Measurements from ENCODE around the gene PRKG1.

The PRKG1 gene

DNA sequence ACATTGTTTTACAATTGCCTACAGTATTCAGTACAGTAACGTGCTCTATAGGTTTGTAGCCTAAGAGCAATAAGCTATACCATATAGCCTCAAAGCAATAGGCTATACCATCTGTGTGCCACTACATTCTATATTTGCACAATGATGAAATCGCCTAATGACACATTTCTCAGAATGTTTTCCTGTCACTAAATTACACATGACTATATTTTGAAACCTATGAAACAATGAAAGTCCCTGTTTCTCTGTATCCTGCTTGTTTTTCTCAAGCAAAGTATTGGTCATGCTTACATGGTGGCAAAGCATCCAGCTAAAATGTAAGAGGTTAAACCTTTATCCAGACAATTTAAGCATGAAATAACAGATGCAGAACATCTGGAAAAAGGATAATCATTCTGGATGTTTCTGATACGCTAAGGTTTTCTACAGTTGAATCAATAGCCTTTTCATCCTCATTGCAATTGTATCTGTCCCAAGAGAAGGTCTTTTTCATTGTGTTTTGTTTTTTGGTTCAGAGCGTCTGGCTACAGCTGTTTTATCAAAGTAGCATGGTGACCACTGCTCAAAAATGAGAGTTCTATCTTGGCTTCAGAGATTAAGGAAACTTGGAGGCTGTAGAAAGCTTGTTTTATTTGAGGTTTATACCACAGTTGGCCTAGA, 543.4 kb downstream of the PRKG1 start:
- no peak for DNase-seq

DNA sequence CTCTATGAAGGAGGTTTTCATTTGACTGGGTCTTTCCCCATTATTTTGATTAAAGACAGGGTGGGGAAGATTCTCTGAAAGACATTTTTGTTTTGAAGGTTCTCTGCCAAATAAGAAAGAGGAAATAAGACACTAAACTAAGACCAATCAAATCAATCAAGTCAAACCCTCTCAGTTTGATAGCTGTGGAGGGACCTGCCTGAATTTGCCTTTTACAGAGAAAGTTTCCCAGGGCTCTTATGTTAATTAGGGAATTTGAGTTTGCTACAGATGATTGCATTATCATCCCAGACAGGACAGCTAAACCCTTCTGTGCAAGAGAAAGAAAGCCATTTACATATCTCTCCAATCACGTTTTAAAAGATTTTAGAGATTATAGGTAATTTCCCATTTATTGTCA, 545.1 kb downstream of the PRKG1 start:
- DNase-seq = no peak

DNA sequence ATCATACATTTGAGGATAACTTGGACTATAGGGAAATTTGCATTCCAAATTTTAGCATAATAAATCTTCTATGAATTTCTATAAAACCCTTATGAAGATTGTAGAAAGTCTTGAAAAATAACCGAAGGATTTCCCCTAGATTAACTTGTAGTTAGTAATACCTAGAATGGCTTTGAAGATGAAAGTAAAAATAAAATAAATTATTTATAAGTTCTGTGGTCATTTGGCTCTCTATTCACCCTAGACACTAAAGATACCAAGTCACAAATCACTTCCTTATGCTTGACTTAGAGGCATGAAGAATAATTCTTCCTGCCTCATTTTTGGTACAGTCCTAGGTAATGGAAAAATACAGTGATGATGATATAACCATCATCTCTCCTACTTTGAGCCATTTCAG, 545.8 kb downstream of the PRKG1 start:
- no peak for DNase-seq

DNA sequence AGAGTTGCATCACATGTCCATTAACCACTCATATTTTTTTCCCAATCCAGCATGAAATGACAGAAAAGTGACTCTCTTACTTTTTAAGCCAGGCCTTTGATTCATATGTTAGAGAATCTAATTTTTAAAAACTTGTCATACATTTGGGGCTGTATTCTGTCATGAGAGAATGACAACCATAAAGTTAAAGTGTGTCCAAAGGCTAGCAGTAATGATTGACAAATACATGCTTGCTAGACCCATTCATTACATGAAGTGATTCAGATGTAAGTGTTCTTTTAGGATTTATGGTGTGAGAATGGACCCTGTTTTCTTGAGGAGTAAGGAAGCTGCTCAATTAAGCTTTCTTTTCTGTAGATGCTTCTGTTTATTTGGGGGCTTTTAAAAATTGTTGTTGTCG, 549.7 kb downstream of the PRKG1 start:
- DNase-seq = no peak

DNA sequence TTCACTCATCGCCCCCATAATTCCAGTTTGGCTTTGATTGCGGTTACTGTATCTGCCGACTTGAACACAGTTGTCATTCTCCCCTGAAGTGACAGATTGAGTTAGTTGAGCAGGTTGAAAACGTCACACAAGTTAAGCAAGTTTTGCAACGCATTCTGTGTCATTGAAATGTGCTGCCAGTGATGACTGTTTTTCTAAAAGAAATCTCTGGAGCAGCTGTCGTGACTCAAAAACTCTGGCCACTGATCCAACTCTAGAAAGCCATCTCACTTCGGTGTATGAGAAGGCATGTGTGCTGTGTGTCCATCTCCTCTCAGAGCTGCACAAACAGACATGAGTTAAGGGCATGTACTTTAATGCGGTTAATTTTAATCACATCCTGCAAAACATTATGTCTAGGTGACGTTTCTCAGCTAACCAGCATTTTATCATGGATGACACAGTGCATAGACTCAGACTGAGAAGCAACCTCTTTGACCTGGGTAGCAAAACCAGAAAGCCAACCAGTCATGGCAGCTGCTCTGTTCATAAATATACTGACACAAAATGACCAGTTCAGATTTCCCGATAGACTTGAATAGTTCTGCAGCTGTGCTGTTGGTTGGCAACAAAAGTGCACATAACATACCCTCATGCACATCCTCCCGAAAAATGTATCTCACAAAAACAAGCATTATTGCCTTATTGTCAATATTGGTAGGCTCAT, 555.8 kb downstream of the PRKG1 start:
- no peak for DNase-seq

DNA sequence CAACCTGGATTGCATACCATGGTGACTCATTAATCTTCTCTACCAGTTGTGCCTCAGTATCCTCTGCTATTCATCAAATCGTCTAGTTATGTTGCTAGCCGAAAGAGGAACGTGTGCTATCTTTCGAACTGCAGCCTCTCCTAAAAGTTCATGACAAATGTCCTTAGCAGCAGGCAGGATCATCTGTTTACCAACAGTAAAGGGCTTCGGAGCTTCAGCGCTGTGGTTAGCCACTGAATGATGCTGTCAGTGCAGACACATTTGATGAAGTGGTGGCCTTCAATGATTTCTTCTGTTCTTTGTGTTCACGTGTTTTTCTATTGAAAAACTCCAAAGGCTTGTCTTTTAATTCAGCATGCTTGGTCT, 556.3 kb downstream of the PRKG1 start:
- no peak for DNase-seq

DNA sequence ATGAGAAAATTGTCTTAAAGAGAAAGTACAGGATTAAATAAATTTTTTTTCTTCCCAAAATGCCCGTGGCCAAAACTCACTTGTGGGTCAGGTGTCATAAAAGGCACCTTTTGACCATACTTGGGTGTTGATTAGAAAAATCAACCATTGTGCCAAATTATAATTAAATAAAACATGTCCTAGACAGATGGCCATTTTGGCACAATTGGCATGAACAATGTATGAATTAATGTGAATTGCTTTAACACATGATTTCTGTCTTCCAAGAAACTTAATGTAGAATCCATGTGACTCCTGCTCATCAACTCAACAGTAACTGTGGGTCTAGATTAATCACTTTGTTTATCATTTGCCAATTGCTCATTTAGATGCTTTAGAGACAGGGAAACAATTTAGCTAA, 561.1 kb downstream of the PRKG1 start:
- no peak for DNase-seq

DNA sequence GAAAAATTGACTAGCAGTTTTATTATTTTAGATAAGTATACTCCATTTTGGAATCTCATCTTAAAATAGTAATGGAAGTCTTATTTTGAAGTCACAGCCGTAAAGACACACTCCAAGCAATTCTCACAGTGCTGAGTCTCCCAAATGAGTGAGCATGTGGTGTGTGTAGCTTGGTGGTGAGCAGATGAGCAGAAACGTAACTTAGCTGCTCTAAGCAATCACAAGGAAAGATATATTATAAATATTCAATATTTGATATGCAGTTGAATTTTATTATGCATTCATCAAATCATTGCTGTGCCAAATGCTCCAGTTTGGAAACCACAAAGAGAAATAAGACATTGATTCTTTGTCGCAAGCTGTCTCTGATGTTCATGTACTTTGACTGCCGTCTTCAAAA, 563.9 kb downstream of the PRKG1 start:
- DNase-seq = no peak

DNA sequence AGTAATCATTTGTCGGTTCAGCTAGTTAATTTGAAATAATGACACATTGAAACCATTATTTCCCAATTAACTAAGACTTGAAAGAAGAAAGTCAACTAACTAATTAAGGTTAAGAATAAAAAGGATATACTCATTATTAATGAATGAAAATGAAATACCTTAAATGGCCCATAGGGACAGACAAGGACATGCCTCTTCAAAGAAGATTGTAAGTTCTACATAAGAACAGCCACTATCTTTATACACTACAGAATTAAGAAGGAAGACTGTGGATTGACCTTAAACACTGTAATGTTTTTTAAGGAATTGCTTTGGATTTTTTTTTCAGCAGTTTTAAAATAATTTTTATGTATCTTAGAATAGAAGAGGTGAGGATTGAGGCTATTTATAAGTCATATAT, 564.5 kb downstream of the PRKG1 start:
- DNase-seq = no peak

DNA sequence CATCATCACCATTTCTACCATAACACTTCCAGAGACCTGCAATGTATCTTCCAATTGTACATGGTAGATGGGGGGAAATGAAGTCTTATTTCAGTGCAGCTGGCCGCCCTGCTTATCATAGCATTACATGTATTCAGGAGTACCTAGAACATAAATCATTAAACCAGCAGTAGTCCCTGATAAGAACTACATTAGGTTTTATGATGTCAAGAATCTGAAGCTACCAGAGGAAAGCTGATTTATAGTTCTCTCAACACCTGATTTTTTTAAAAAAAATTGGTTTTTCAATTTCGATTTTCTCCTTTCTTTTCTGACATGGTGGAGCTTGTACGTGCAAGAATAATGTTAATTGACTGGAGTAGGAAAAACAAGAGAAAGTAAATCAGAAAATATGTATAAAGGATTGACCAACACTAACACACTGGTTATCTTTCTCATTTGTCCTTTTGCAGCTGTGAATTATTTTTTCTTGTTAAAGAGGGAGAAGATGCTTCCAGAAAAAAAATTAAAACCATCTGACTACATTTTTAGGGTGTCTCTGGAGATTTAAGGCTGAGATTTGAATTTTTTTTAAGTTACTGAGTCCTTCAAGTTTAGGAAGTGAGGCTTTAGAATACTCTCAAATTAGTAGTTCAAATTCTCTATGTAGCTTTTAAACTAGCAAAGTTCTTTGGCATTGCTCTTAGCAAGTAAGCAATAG, 566.0 kb downstream of the PRKG1 start:
- DNase-seq = no peak

DNA sequence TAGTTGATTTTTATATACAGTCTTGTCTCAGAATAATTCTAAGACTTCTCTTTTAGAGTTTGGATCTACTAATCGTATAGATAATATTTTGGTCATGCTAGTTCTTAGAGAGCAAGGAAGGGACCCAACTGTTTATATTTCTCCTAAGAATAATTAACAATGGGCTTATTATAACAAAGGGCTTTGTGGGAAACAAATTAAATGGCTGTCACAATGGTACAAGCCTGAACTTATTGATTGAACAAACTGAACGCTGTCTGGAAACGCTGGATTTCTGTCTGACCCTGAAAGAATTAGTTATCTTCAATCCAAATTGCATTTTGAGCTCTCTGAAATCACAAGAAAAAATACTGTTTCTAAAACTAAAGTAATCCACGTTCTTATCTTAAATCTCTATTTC, 568.3 kb downstream of the PRKG1 start:
- no peak for DNase-seq

DNA sequence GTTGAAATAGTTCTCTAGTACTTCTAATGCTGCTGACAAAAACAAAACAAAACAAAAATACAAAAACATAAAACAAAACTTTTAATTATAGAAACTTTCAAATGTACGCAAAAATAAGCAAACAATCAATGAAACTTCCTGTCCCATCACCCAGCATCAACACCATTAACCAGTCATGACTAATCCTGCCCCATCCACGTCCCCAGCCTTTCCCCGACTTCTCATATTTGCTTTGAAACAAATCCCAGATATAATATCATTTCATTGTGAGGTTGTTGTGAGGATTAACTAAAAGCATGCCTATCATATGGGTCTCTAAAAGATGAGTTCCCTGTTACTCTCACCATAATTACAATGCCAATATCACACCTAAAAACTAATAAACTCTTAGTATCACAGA, 569.4 kb downstream of the PRKG1 start:
- DNase-seq = no peak

DNA sequence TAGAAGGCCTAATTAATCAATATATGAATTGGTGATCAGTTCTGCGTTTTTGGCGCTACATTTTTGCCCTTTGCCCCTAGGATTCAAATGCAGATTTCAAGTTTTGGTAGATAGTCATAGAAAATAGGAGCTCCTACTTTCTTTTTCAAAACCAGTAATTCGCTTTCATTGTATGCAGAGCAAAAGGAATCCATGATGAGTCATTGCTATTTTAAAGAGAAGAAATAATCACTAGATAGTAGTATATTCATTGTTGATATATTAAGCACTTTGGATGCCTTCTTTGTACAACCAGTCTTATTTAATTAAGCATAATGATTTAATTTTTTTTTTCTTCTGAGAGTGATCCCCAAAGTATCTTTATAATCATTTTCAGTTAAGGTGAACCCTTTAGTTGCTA, 574.8 kb downstream of the PRKG1 start:
- no peak for DNase-seq

DNA sequence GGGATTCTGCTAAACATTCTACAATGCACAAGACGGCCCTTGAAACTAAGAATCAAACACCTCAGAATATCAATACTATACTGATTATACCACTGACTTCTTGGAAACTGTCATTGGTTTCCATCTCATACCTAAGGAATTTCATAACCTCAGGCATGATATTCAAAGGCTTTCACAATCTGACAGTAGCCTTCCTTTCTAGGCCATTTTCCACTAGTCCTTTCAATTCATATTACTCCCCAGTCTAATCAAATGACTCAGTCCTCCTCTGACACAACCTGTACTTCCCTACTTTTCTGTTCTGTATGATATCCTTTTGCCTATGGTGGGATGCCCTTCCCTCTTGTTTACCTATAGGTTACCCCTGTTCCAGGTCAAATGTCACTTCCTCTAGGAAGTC, 576.8 kb downstream of the PRKG1 start:
- no peak for DNase-seq

DNA sequence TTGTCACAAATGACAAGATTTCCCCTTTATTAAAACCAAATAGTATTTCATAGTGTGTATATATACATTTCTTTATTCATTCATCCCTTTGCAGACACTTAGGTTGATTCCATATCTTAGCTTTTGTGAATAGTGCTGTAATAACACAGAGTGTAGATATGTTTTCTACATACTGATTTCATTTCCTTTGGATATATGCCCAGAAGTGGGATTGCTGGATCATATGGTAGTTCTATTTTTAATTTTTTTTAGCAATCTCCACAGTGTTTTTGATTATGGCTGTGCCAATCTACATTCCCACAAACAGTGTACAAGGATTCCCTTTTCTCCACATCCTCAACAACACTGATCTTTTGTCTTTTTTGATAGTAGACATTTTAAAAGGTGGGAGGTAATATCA, 578.7 kb downstream of the PRKG1 start:
- DNase-seq = no peak

DNA sequence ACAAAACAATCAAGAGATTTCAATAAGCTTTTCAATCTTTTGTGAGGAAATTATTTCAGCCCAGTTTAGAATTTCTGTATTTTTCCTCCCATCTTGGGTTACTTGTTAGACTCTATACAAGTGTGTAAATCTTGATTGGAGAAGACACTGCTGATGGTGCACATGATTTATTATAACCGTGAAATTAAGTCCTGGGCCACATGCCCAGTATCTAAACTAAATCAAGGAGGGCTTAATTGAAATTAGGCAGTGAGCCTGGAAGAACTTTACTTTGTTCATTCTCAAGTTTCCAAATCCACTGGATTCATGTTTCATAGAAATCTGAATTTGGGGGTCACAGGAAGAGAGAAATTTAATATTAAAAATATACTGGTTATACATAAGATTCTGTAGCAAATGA, 580.6 kb downstream of the PRKG1 start:
- no peak for DNase-seq

DNA sequence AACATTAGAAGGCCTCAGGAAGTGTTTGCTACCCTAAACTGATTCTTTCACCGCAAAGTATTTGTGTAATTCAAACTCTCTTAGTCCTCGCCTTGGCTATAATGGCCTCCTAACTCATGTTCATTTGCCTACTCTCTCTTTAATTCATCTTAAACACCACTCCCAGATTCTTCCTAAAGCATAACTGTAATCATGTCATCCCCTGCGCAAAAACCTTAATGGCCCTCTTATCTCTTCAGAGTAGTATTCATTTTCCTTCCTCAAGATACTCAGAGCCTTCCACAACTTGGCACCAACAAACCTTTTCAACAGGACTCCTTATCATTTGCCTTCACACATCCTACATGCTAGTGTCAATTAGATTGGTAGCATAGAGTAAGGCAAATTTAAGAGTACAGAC, 582.2 kb downstream of the PRKG1 start:
- no peak for DNase-seq

DNA sequence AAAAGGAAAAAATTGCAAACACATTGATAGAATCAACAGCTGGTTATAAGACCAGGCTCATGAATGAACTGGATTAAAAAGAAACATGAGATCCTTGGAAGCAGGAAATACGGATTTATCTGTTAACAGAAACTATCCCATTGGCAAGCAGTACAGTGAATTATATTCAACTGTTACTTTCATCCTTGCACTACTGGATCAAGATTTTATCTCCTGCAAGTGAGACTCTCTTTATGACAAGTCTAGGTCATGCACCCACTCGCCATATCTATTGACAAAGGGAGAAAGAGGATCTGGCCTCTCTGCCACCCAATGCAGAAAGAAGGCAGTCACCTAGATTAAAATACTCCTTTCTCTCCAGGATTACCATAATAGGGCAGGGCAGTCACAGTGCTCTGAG, 583.7 kb downstream of the PRKG1 start:
- no peak for DNase-seq

DNA sequence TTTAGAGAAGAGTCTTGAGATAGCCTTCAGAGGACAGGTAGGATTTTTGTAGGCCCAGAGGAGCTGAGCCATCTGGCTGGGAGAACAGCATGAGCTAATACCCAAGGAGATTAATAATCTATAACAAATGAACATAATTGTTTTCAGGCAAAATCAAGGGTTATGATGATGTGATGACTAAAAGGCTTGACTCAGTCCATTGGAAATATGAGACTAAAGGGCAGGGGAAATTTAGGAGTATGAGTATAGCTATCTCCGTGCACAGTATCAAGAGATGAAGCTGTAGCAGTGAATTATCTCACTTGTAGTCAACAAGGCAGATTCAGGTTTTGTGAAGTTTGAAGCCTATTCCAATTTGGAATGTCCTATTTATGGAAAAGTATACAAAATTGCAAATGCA, 585.1 kb downstream of the PRKG1 start:
- DNase-seq = no peak

DNA sequence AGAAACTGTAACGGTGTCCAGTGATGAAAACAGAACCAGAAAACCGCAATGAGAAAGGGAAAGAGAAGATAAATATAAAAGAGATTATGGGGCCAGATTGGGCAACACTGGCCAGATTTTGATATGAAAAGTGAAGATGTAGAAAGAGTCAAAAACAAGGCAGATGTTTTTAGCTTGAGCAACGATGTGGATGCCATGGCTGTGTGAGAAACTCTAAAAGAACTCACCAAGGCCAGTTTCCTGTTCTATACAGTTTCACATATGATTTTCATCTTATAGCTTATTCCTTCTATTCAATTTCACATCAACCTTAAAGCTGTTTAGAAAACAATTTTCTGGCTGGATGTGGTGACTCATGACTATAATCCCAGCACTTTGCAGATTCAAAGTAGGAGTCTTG, 588.8 kb downstream of the PRKG1 start:
- DNase-seq = no peak

DNA sequence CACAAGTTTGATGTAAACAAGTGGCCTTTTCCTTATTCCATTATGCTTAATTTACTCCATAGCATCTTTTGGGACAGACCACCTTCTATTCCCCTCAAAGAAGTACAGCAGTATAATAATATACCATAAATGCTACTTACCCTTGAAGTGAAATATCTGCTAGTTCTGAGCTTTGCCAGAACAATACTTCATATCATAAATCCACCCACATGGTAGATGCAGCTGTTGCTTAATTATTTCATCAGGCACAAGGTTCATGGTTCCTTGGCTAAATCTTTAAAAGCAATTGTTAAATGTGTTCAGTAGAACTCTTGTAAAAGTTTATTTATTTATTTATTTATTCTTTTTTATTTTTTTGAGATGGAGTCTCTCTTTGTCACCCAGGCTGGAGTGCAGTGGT, 592.2 kb downstream of the PRKG1 start:
- DNase-seq = no peak

DNA sequence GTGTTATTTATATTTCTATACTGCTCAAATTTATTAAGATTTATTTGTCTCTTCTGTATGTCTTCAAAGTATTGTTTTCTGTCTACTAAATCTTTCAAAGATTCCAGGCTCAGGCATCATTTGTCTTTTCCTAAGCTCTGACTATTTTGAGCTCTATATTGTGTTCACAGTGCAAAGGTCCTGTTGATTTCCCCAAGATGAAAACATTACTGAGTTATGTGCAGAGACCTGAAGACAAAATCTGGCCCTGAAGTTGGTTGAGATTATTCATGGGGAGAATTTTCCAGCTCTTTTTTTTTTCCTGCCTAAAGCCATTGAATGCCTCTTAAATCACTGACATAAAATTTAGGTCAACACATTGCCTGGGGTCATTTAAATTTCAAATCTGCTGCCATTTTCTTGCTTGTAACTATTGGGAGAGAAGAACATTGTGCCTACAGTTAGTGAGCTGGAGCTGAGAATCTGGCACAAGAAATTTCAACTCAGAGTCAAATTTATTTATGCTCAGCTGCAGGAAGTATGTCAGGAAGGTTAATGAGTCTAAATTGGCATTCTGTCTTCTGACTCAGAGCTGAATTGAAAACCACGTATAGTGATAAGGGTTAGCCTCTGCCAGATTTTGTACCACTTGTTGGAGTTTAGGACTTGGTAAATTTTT, 593.5 kb downstream of the PRKG1 start:
- no peak for DNase-seq

DNA sequence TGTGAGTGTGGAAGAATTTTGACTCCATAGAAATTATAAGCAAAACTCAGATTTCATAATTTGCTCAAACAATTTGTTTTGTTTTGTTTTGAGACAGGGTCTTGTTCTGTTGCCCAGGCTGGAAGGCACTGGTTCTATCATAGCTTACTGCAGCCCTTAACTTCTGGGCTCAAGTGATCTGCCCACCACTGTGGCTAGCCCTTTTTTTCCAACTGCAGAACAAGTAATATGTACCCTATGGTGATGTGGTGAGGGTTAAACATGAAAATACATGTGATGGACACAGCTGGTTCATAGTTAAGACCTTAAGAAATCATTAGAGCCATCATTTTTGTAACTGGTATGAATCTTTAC, 594.0 kb downstream of the PRKG1 start:
- no peak for DNase-seq

DNA sequence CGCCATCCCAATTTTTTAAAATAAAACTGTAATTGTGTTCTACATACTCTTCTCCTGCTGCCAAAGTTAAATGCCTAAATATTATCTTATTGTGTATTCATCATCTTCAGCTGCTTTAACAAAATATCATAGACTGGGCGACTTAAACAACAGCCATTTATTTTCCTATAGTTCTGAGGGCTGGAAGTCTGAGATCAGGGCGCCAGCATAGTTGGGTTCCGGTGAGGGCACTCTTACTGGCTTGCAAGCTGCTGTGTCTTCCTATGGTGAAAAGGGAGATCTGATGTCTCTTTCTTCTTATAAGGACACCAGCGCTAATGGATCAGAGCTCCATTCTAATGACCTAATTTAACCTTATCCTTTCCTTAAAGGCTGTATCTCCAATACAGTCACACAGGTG, 594.8 kb downstream of the PRKG1 start:
- DNase-seq = no peak
